Aorta (tissue), 5 donors: Measurements from ENCODE around the gene TBX4. TPM values are rescaled to one million over a fixed set of nuclear protein-coding genes. Genes with fewer than 3 reads are reported as not detected.
"Not testable (repeated sequence)": the region's sequence is repeated elsewhere in the genome, so short reads cannot be mapped to it uniquely, and the experiment has no call there.

Experiments used
- ATAC-seq: fragments of 200-7000 bp; cut with Tn5 transposase; one replicate; pipeline ENCODE4 v1.9.1; 2022; ENCODE audit warnings: moderate library complexity; ENCODE audit not compliant: low FRiP score
- DNase-seq, 2 donors: peaks; one replicate each; pipeline ENCODE4 v3.0.0-alpha.2; 2020
- H3K27ac ChIP-seq, 2 donors: one replicate each; pipeline ENCODE4 v1.5.1; 2013; ENCODE audit warnings: low read length in 2 of 2, mild to moderate bottlenecking in 2 of 2, moderate library complexity in 2 of 2, control low read depth in 1 of 2, inconsistent platforms in 1 of 2, low read depth in 1 of 2
- H3K27me3 ChIP-seq, 2 donors: one replicate each; pipeline ENCODE4 v1.6.1; 2013; ENCODE audit warnings: control low read depth in 1 of 2, low read length in 1 of 2, mild to moderate bottlenecking in 1 of 2, moderate library complexity in 1 of 2; ENCODE audit not compliant: insufficient read depth in 2 of 2, control insufficient read depth in 1 of 2
- H3K36me3 ChIP-seq, 2 donors: one replicate each; pipeline ENCODE4 v1.6.1; 2013; ENCODE audit warnings: control low read depth in 1 of 2, low read length in 1 of 2, mild to moderate bottlenecking in 1 of 2; ENCODE audit not compliant: insufficient read depth in 2 of 2, control insufficient read depth in 1 of 2
- H3K4me1 ChIP-seq, 2 donors: one replicate each; pipeline ENCODE4 v1.6.1; 2013; ENCODE audit warnings: low read length in 2 of 2, control low read depth in 1 of 2, mild to moderate bottlenecking in 1 of 2, moderate library complexity in 1 of 2; ENCODE audit not compliant: insufficient read depth in 2 of 2, control insufficient read depth in 1 of 2
- H3K4me3 ChIP-seq, 2 donors: one replicate each; pipeline ENCODE4 v1.5.1; 2013; ENCODE audit warnings: low read length in 2 of 2, control low read depth in 1 of 2, mild to moderate bottlenecking in 1 of 2
- H3K9me3 ChIP-seq: one replicate; pipeline ENCODE4 v1.6.1; 2013; ENCODE audit warnings: mild to moderate bottlenecking, low read length; ENCODE audit not compliant: control insufficient read depth
- WGBS, 2 donors: extraction: QIAGEN DNeasy Blood & Tissue Kit; methylation state at CpG; one replicate each; pipeline ENCODE4 v1.1.7; 2013; 5-methylcytosine and 5-hydroxymethylcytosine counted together
- intact Hi-C, 2 donors: fragments of 100-400 bp; cut with DNase I; formaldehyde crosslinking; loops; one replicate each; pipeline versions ENCODE4 v1.14.2 to v1.15.0; 2022
- polyA plus RNA-seq, 2 donors: library from polyadenylated mRNA; stranded (reverse); fragments of 200-250 nt; gene quantifications; one replicate each; pipeline ENCODE4 v1.2.3, GENCODE V29; 2013
- total RNA-seq, 2 donors: library from RNA; stranded (reverse); fragmentation: NEBNext Ultra II Directional; extraction: Animal tissue kit (Norgen Biotek cat#: 25700); gene quantifications; one replicate each; pipeline ENCODE4 v1.2.1, GENCODE V29; 2021
- donor health status: healthy with polysubstance abuse.
- donor health status: Bipolar disorder and iron deficiency.
- donor health status: DM: no; HTN: no; CAD: no.
- donor health status: DM: no; HTN: no; CAD: no.
- donor health status: DM: yes; HTN: yes; CAD: no.

TBX4 gene
- total and polyA plus RNA-seq, 4 donors: 0.23 to 0.27 TPM; not detected in 2

DNA sequence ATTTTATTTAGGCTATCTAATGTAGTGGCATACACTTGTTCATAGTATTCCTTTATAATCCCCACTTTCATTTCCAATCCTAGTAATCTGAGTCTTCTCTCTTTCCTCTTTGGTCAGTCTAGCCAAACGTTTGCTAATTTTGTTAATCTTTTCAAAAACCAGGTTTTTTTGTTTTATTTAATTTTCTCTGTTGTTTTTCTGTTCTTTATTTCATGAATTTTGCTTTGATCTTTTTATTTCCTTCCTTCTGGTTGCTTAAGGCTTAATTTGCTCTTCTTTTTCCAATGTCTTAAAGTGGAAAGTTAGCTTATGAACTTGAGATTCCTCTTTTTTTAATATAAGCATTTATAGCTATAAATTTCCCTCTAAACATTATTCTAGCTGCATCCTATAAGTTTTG, 69.9 kb downstream of the TBX4 start:
- intact Hi-C loops: loop anchor here in 1 of 2 donors (10.0 kb wide), 1 partner anchor 57 kb away; no protein-coding TSS in a partner anchor
- Histone ChIP-seq H3K9me3 (no peaks in the 10 kb centered on the region), H3K27ac (no peak overlapping the region), H3K4me3 (no peak overlapping the region), H3K27me3 (no peaks in the 10 kb centered on the region), H3K4me1 (peaks cover 0 to 2% of the 10 kb centered on the region in 2 donors), H3K36me3 (no peaks in the 10 kb centered on the region)
- 68 to 72% methylated on average over 1 of the region's 1 CpG for WGBS, 2 donors
- no peak for ATAC-seq
- no peak for DNase-seq

DNA sequence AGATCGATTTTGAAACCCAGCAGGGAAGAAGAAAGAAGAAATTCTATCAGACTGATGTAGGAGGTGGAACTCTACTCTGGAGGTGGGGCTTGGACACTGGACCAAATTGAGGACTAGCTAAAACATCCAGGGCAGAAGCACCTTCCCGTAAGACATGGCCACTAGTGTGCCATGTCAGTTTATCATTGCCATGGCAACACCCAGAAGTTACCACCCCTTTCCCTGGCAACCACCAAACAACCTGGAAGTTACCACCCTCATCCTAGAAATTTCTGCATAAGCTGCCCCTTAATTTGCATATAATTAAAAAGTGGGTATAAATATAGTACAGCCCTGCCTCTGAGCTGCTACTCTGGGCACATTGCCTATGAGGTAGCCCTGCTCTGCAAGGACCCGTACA, 72.1 kb downstream of the TBX4 start:
- WGBS, 2 donors: 71 to 79% methylated on average over 3 of the region's 3 CpGs
- Histone ChIP-seq H3K4me3 (no peak overlapping the region), H3K27me3 (no peaks in the 10 kb centered on the region), H3K4me1 (peaks cover 0 to 2% of the 10 kb centered on the region in 2 donors), H3K9me3 (no peaks in the 10 kb centered on the region), H3K36me3 (no peaks in the 10 kb centered on the region), H3K27ac (no peak overlapping the region)
- DNase-seq (no peak), ATAC-seq (no peak)
- intact Hi-C loops: loop anchor here in 1 of 2 donors (10.0 kb wide), 1 partner anchor 60 kb away; no protein-coding TSS in a partner anchor

DNA sequence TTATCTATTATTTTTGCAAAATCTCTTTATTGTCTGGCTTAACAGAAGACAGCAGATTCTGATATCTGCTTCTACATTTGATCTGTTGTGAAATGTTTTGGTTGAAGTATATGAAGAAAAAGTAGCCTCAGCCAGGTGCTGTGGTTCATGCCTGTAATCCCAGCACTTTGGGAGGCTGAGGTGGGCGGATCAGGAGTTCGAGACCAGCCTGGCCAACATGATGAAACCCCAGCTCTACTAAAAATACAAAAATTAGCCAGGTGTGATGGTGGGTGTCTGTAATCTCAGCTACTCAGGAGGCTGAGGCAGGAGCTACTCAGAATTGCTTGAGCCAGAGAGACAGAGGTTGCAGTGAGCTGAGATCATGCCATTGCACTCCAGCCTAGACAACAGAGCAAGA, 75.2 kb downstream of the TBX4 start:
- ATAC-seq, H3K4me3 ChIP-seq, H3K27ac ChIP-seq, H3K36me3 ChIP-seq, DNase-seq, H3K9me3 ChIP-seq, H3K27me3 ChIP-seq, H3K4me1 ChIP-seq: not testable (repeated sequence)
- 90 to 98% methylated on average over 2 of the region's 2 CpGs for WGBS, 2 donors
- intact Hi-C loops: loop anchor here in 1 of 2 donors (10.0 kb wide), 1 partner anchor 63 kb away; no protein-coding TSS in a partner anchor

DNA sequence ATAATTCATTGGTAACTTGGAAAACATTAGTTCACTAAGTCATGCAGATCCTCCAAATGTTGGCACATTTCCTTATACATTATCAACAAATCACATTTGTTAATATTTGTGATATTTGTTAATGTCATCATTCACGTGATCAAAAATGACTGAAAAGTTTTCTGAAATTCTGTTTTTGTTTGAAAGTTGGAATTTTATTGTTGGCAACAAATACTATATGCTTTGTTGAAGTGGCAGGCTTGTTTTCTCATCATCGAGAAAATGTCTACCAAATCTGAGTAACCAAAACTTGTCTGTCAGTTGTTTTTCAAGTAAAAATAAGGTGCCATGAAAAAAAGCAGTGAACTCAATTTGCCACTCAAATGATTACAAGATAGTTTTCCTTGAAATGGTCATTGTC, 75.9 kb downstream of the TBX4 start:
- no peaks in the 10 kb centered on the region for H3K9me3 ChIP-seq
- H3K4me3 ChIP-seq: no peak overlapping the region
- no peaks in the 10 kb centered on the region for H3K27me3 ChIP-seq
- DNase-seq (no peak), ATAC-seq (no peak)
- 85 to 92% methylated on average over 2 of the region's 2 CpGs for WGBS, 2 donors
- no peak overlapping the region for H3K27ac ChIP-seq
- intact Hi-C loops: loop anchor here in 1 of 2 donors (10.0 kb wide), 1 partner anchor 63 kb away; no protein-coding TSS in a partner anchor
- peaks cover 0 to 2% of the 10 kb centered on the region in 2 donors for H3K4me1 ChIP-seq
- H3K36me3 ChIP-seq: no peaks in the 10 kb centered on the region

DNA sequence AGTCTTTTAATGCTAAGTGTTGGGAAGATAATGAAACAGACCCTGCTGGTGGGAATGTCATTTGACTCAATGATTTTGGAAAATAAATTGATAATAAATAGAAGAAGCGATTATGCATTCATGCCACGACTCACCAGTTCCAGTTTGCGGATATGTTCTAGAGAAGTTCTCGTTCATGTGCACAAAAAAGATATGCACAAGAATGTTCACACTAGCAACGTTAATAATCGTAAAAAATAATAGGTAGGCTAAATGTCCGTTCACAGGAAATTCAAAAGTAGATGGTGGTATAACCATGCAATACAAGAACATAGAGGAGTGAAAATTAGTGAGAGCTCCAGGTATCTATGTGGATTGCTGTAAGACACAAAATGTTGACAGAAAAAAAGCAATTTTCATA, 79.0 kb downstream of the TBX4 start:
- Histone ChIP-seq H3K36me3 (no peaks in the 10 kb centered on the region), H3K27me3 (no peaks in the 10 kb centered on the region), H3K27ac (no peak overlapping the region), H3K9me3 (no peaks in the 10 kb centered on the region), H3K4me3 (no peak overlapping the region), H3K4me1 (no peaks in the 10 kb centered on the region)
- 84 to 88% methylated on average over 7 of the region's 7 CpGs for WGBS, 2 donors
- DNase-seq: no peak
- intact Hi-C loops: no loop called here
- no peak for ATAC-seq

DNA sequence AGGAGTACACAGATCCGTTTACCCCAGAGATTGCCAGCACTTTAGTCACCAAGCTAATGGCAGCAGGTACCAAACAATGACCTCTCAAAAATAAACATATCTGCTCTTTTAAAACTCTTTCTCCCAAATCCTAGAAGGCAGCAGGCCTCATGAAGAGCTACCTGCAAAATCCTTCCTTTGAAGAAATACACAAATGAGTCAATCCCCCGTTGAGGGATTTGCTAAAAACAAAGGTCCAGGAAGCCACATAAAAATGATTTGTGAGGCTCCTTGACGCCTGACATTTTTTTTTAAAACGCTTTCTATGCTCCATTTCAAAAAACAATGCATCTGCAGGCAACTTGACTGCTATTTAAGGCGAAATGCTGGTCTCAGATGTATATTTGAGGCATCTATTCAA, 80.6 kb downstream of the TBX4 start:
- no peaks in the 10 kb centered on the region for H3K36me3 ChIP-seq
- ATAC-seq: no peak
- H3K4me1 ChIP-seq: no peaks in the 10 kb centered on the region
- no peaks in the 10 kb centered on the region for H3K9me3 ChIP-seq
- no peak overlapping the region for H3K4me3 ChIP-seq
- WGBS, 2 donors: 70 to 86% methylated on average over 5 of the region's 5 CpGs
- no peak for DNase-seq
- intact Hi-C loops: no loop called here
- H3K27ac ChIP-seq: no peak overlapping the region
- H3K27me3 ChIP-seq: no peaks in the 10 kb centered on the region

DNA sequence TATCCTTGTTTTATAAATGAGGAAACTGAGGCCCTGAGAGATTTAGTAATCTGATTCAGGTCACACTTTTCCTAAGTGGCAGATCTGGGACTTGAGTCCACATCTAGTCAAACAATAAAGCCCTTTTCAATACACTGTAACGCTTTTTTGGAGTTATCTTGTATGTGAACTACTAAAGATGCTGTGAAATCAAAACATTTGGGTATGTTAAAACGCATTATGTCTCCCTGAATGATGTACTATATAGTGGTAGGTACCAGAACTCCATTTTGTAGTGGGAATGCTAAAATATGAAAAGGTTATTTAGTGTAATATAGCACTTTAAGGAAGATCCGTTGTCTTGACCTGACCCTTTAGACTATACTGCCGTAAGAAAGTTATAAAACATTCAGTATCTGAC, 81.6 kb downstream of the TBX4 start:
- Histone ChIP-seq H3K36me3 (no peaks in the 10 kb centered on the region), H3K4me3 (no peak overlapping the region), H3K27me3 (no peaks in the 10 kb centered on the region), H3K4me1 (no peaks in the 10 kb centered on the region), H3K9me3 (no peaks in the 10 kb centered on the region), H3K27ac (no peak overlapping the region)
- 91 to 93% methylated on average over 4 of the region's 4 CpGs for WGBS, 2 donors
- intact Hi-C loops: no loop called here
- DNase-seq: no peak
- no peak for ATAC-seq

DNA sequence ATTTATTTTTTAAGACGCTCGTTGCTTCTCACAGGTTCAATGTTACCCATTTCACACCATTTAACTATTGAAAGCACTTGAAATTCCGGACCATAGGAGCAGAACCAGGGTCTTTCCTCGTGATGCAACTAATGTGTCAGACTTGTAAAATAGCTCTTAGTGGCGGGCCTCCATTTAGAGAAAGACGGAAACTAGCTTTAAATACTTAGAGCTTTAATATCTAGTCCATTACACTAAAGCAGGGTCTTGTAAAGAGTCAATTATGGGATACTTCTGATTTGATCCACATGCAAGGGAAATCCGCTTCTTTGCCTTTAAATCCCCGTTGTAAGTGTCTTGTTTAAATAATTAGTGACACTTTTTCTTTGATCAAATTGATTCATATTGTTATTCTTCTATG, 82.2 kb downstream of the TBX4 start:
- ATAC-seq (no peak), DNase-seq (no peak)
- intact Hi-C loops: no loop called here
- no peaks in the 10 kb centered on the region for H3K36me3 ChIP-seq
- no peaks in the 10 kb centered on the region for H3K4me1 ChIP-seq
- no peaks in the 10 kb centered on the region for H3K27me3 ChIP-seq
- WGBS, 2 donors: 84 to 90% methylated on average over 8 of the region's 8 CpGs
- H3K9me3 ChIP-seq: no peaks in the 10 kb centered on the region
- no peak overlapping the region for H3K27ac ChIP-seq
- no peak overlapping the region for H3K4me3 ChIP-seq
